Right lobe of liver (tissue), 6 donors: ENCODE results near the gene GCC1. TPM values are rescaled to one million over a fixed set of nuclear protein-coding genes. Genes with fewer than 3 reads are reported as not detected.

Experiments
- ATAC-seq, 4 donors: fragments of 200-7000 bp; cut with Tn5 transposase; one replicate each; pipeline ENCODE4 v1.9.1; 2020; ENCODE audit warnings: mild to moderate bottlenecking in 4 of 4, moderate library complexity in 4 of 4
- DNase-seq, 3 donors: peaks; one replicate each; pipeline ENCODE4 v3.0.0-alpha.2; 2020
- H3K27ac ChIP-seq, 3 donors: fragments of 200-600 bp; one replicate each; pipeline ENCODE4 v1.8.0; 2022
- H3K27me3 ChIP-seq, 2 donors: fragments of 200-600 bp; one replicate each; pipeline ENCODE4 v1.8.0; 2022
- H3K36me3 ChIP-seq, 4 donors: fragments of 200-600 bp; sonication (generic) in 1 of 4; one replicate each; pipeline versions ENCODE4 v1.5.1 to v1.8.0; 2017 to 2022; ENCODE audit warnings: control low read depth in 1 of 4
- H3K4me1 ChIP-seq, 4 donors: fragments of 200-600 bp; sonication (generic) in 1 of 4; one replicate each; pipeline versions ENCODE4 v1.5.1 to v1.8.0; 2017 to 2022; ENCODE audit warnings: control low read depth in 1 of 4
- H3K4me3 ChIP-seq, 3 donors: fragments of 200-600 bp; one replicate each; pipeline ENCODE4 v1.8.0; 2022
- H3K9me3 ChIP-seq, 4 donors: fragments of 200-600 bp; sonication (generic) in 1 of 4; one replicate each; pipeline versions ENCODE4 v1.5.1 to v1.8.0; 2017 to 2022; ENCODE audit warnings: control low read depth in 1 of 4
- CTCF ChIP-seq, 4 donors: fragments of 200-600 bp in 3 of 4; fragments of 450-650 bp in 1 of 4; IDR thresholded peaks; one replicate each; pipeline versions ENCODE4 v1.5.1 to v1.8.0; 2016 to 2022; ENCODE audit warnings: antibody characterized with exemption in 4 of 4, mild to moderate bottlenecking in 2 of 4
- POLR2A ChIP-seq: fragments of 450-650 bp; IDR thresholded peaks from one replicate; pipeline ENCODE4 v1.6.1; 2017; ENCODE audit warnings: antibody characterized with exemption, mild to moderate bottlenecking
- WGBS: methylation state at CpG from one replicate; pipeline ENCODE4 v1.1.6; 2018; ENCODE audit warnings: low coverage, low lambda C conversion rate; ENCODE audit not compliant: insufficient coverage; ENCODE audit errors: missing lambda C conversion rate; 5-methylcytosine and 5-hydroxymethylcytosine counted together
- intact Hi-C, 2 donors: fragments of 100-400 bp; cut with DNase I; formaldehyde crosslinking; loops; one replicate each; pipeline versions ENCODE4 v1.11.2 to v1.14.1; 2022
- total RNA-seq, 6 experiments: library from RNA; depleted of rRNA in 2 of 6; stranded (reverse); fragments of >200 nt in 2 of 6; fragmentation: NEBNext Ultra II Directional in 3 of 6; extraction: Animal tissue kit (Norgen Biotek cat#: 25700) in 3 of 6; gene quantifications; one replicate each; pipeline versions ENCODE4 v1.1.0 to v1.2.4, GENCODE V29; 2016 to 2023
- donor health status: DM: no; HTN: yes; CAD: no.
- donor health status: DM: no; HTN: no; CAD: no.
- donor health status: DM: no; HTN: no; CAD: no.
- donor health status: DM: no; HTN: yes; CAD: no.
- donor health status: DM: no; HTN: yes; CAD: no.

GCC1 gene
- total RNA-seq, 6 experiments from 2014 or later, result 9.4 to 11.7 (median 10.0) TPM

GRCh38 chr7:127534636-127535035 is 50.8 kb downstream of the GCC1 start:
- TF ChIP-seq POLR2A (no peak), CTCF (IDR thresholded peaks at IDR 0.05) (no peak)
- ATAC-seq (no peak), DNase-seq (no peak)
- Histone ChIP-seq H3K4me3 (no peak overlapping the region), H3K36me3 (no peaks in the 10 kb centered on the region), H3K27ac (no peak overlapping the region), H3K27me3 (no peaks in the 10 kb centered on the region), H3K9me3 (no peaks in the 10 kb centered on the region), H3K4me1 (peaks cover 0 to 5% (median 0%) of the 10 kb centered on the region in 4 donors)
- 68% methylated on average over 2 of the region's 5 CpGs for WGBS
- intact Hi-C loops, result no loop called here

- H3K27ac ChIP-seq, result no peak overlapping the region
- peaks cover 0 to 5% (median 0%) of the 10 kb centered on the region in 4 donors for H3K4me1 ChIP-seq
- intact Hi-C loops, result no loop called here
- H3K36me3 ChIP-seq, result no peaks in the 10 kb centered on the region
- TF ChIP-seq CTCF (IDR thresholded peaks at IDR 0.05) (no peak), POLR2A (no peak)
- DNase-seq, result no peak
- no peaks in the 10 kb centered on the region for H3K9me3 ChIP-seq
- H3K27me3 ChIP-seq, result no peaks in the 10 kb centered on the region
- no peak for ATAC-seq
- no peak overlapping the region for H3K4me3 ChIP-seq
These were observed 52.7 kb downstream of the GCC1 start for GRCh38 chr7:127532736-127533135.

- Histone ChIP-seq H3K27ac (no peak overlapping the region), H3K4me1 (peaks cover 0 to 5% (median 0%) of the 10 kb centered on the region in 4 donors), H3K4me3 (no peak overlapping the region), H3K36me3 (no peaks in the 10 kb centered on the region), H3K9me3 (no peaks in the 10 kb centered on the region), H3K27me3 (no peaks in the 10 kb centered on the region)
- 46% methylated on average over 2 of the region's 2 CpGs for WGBS
- TF ChIP-seq CTCF (IDR thresholded peaks at IDR 0.05), result no peak
- TF ChIP-seq POLR2A, result no peak
- ATAC-seq (no peak), DNase-seq (no peak)
- intact Hi-C loops, result no loop called here
These were observed 53.2 kb downstream of the GCC1 start for GRCh38 chr7:127532151-127532550.

Other genes with a start within 250 kb of the GCC1 start
- 10 to 100 TPM; 12.5 to 32.3 (median 15.3) TPM for gene ZNF800, start 192.9 kb downstream of the GCC1 start, total RNA-seq
- 100 to 1,000 TPM in 1 of 6 experiments, 10 to 100 TPM in 5; 51.7 to 105 (median 60.8) TPM for gene ARF5, start 2.8 kb upstream of the GCC1 start, total RNA-seq
- gene FSCN3, start 8.1 kb upstream of the GCC1 start, total RNA-seq, result 1 to 10 TPM in 2 of 6 experiments, under 1 TPM in 1, not detected in 3; 0.68 to 1.5 (median 1.2) TPM
- gene PAX4, start 32.5 kb upstream of the GCC1 start, total RNA-seq, result not detected
- gene SND1, start 66.6 kb upstream of the GCC1 start, total RNA-seq, result 100 to 1,000 TPM in 5 of 6 experiments, 10 to 100 TPM in 1; 77.5 to 150 (median 126) TPM